Osteocyte (in vitro differentiated cells): ENCODE data around the gene HPS1. TPM values are rescaled to one million over a fixed set of nuclear protein-coding genes. Genes with fewer than 3 reads are reported as not detected.
A peak's percentile ranks its signal among the peaks of the same experiment; 100 is the strongest.

Experiments used
- DNase-seq: peaks from one replicate; pipeline ENCODE4 v3.0.0; 2021; ENCODE audit warnings: mixed read lengths; ENCODE audit not compliant: unreplicated experiment; ENCODE audit errors: extremely low spot score
- H3K27ac Mint-ChIP-seq: one replicate; pipeline ENCODE4 v1.8.0; 2021; ENCODE audit warnings: mild to moderate bottlenecking, mixed read lengths; ENCODE audit not compliant: unreplicated experiment
- H3K27me3 Mint-ChIP-seq: one replicate; pipeline ENCODE4 v1.8.0; 2021; ENCODE audit warnings: mixed read lengths; ENCODE audit not compliant: unreplicated experiment
- H3K36me3 Mint-ChIP-seq: one replicate; pipeline ENCODE4 v1.8.0; 2021; ENCODE audit warnings: mixed read lengths; ENCODE audit not compliant: unreplicated experiment
- H3K4me1 Mint-ChIP-seq: one replicate; pipeline ENCODE4 v1.8.0; 2021; ENCODE audit warnings: mixed read lengths; ENCODE audit not compliant: unreplicated experiment
- H3K4me3 Mint-ChIP-seq: one replicate; pipeline ENCODE4 v1.8.0; 2021; ENCODE audit warnings: mild to moderate bottlenecking, moderate library complexity, mixed read lengths; ENCODE audit not compliant: unreplicated experiment
- H3K9me3 Mint-ChIP-seq: one replicate; pipeline ENCODE4 v1.8.0; 2021; ENCODE audit warnings: mixed read lengths; ENCODE audit not compliant: unreplicated experiment
- long read RNA-seq: library from polyadenylated mRNA; unstranded; transcript quantifications from one replicate; pipeline ENCODE4 v2.0.0, GENCODE V29; 2021
- total RNA-seq: library from RNA; stranded (reverse); gene quantifications from 2 replicates; pipeline ENCODE4 v1.2.1, GENCODE V29; 2021
- TF ChIP-seq, protein P1 (sequence below): fragments of 200-600 bp; sonication (generic); IDR thresholded peaks from 2 replicates; pipeline ENCODE4 v1.5.0; 2021; ENCODE audit warnings: antibody characterized with exemption, mild to moderate bottlenecking, moderate library complexity

HPS1 gene
- 61.9 and 67.1 TPM in 2 replicates for total RNA-seq
- long read RNA-seq, transcript HPS1-207 (4 exons, 922 nt) = minor isoform, 9 of 95 reads
- long read RNA-seq, transcript HPS1-201 (20 exons, 3,703 nt) = major isoform, 22 of 95 reads
- long read RNA-seq, partial matches to known transcripts = 35 of 95 reads
- long read RNA-seq, other reads (novel, unspliced or antisense) = 24 of 95 reads

DNA sequence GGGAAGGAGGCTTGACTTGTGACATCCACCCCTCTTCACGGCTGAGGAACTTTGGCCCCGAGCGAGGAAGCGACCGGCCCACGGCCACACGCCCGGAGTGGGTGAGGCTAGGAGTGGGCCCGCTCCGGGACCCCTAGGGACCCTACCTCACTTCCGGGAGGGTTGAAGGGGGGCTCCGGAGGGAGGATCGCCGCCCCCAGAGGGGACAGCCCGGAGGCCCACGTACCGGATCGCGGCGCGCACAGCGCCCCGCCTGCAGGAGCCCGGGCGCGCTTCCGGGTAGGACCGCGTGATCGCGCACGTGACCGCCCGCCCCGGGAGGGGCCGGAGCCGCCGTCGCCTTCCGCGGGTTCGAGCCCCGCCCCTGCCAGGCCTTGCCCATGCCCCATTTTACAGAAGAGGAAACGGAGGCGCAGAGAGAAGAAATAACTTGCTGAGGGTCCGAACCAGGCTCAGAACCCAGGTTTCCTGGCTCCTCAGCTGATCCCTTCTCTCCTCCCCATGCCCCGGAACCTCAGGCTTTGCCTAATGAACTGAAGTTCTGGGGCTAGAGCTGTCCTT, at the start of gene HPS1:
Gene HPS1, minus strand, starts transcription at position 275 of the 561 bp plus-strand sequence. CDS start 3,695 bp downstream, outside the sequence.
- Mint-ChIP-seq H3K4me1 (peaks cover 16% of the 10 kb centered on the region), H3K9me3 (no peaks in the 10 kb centered on the region), H3K4me3 (peak within 1 kb of the TSS; percentile 79), H3K36me3 (peaks cover 19% of the 10 kb centered on the region), H3K27ac (peak within 1 kb of the TSS; percentile 86), H3K27me3 (peaks cover 13% of the 10 kb centered on the region)
- DNase-seq = peak; percentile 93
- TF ChIP-seq, protein P1, sequence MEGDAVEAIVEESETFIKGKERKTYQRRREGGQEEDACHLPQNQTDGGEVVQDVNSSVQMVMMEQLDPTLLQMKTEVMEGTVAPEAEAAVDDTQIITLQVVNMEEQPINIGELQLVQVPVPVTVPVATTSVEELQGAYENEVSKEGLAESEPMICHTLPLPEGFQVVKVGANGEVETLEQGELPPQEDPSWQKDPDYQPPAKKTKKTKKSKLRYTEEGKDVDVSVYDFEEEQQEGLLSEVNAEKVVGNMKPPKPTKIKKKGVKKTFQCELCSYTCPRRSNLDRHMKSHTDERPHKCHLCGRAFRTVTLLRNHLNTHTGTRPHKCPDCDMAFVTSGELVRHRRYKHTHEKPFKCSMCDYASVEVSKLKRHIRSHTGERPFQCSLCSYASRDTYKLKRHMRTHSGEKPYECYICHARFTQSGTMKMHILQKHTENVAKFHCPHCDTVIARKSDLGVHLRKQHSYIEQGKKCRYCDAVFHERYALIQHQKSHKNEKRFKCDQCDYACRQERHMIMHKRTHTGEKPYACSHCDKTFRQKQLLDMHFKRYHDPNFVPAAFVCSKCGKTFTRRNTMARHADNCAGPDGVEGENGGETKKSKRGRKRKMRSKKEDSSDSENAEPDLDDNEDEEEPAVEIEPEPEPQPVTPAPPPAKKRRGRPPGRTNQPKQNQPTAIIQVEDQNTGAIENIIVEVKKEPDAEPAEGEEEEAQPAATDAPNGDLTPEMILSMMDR = peak; percentile 16

DNA sequence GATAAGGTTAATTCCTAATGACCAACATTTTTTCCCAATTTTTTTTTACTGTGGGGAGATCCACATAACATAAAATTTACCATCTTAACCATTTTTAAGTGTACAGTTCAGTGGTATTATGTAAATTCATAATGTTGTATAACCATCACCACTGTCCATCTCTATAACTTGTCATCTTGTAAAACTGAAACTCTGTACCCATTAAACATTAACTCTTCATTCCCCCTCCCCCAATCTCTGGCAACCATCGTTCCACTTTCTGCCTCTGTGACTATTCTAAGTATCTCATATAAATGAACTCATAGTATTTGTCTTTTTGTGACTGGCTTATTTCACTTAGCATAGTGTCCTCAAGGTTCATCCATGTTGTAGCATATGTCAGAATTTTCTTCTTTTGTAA, 46.0 kb upstream of the HPS1 start:
- H3K27me3 Mint-ChIP-seq = peaks cover 11% of the 10 kb centered on the region
- H3K4me3 Mint-ChIP-seq = no peak overlapping the region
- no peaks in the 10 kb centered on the region for H3K4me1 Mint-ChIP-seq
- TF ChIP-seq, protein P1 = no peak
- peaks cover 13% of the 10 kb centered on the region for H3K9me3 Mint-ChIP-seq
- no peaks in the 10 kb centered on the region for H3K36me3 Mint-ChIP-seq
- no peak for DNase-seq
- H3K27ac Mint-ChIP-seq = no peak overlapping the region

DNA sequence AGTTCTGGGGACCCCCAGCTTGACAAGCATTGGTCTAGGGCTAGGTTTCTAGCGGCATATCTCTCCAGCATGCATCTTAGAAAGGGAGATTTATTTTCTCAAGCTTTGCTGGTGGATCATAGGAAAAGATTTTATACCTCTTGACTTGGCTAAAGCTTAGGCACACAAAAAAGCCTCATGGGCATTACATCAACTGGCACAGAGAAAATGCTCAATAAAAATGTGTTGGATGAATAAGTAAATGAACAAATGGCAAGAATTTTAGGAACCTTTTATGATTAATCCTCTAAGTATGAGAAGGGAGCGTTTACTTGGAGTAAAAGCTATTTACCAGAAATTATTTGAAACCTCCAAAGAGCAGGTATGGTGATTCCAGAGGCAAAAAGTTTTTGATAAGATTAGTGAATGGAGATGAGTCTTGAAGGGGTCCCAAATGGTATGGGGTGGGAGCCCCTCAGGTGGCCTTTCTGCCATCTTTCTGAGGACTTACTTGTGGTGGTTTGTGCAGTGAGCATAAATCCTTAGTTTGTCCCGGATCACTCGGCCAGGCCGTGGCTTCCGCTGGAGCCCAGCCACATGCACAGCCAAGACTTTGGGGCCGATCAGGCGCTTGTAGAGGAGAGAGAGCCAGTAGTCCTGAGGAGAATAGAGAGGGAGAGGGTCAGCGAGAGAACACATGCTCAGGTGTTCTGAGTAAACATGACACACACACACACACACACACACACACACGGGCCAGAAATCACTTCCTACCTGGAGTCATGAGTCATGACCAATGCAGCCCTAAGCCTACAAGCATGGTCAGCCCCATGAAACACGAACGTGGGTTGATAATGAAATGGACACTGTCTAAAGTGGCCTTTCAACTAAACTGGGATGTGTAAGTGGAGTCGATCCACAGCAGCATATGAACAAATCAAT, 43.1 kb upstream of the HPS1 start:
- H3K27me3 Mint-ChIP-seq = peaks cover 8% of the 10 kb centered on the region
- no peak overlapping the region for H3K4me3 Mint-ChIP-seq
- TF ChIP-seq, protein P1 = no peak
- peaks cover under 1% of the 10 kb centered on the region for H3K9me3 Mint-ChIP-seq
- no peaks in the 10 kb centered on the region for H3K36me3 Mint-ChIP-seq
- H3K4me1 Mint-ChIP-seq = no peaks in the 10 kb centered on the region
- no peak overlapping the region for H3K27ac Mint-ChIP-seq
- DNase-seq = no peak

DNA sequence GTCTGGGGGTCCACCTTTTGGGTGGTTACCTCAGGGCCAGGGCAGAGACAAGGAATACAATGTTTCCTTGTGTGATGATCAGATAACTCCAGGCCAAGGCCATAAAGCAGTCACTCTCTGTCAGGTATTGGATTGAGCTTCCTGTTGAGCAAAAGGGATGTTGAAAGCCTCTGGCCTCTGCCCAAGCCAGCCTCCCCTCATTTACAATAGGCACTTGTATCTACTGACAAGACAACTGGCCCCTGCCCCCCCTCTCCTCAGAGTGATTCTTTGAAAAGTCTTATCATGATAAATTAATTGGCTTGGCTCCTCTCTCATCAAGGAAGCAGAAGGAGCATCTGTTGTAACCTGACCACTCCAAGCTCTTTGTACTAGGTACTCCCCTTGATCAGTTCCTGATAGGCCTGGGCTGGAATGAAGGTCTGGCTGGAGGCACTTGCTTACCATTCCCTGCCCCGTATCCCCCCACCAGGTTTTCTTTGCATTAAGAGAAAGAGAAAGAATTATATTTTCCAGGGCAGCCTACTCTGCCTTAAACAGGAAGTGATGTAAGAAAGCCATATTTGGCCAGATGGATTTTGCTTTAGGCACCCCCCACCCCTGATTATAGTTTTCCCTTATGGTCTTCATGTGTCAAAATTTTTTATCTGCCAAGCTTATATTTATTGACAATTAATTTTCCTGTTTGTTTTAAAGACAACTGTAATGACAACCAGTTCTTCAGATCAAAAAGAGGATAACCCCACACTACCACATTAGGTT, 42.1 kb upstream of the HPS1 start:
- TF ChIP-seq, protein P1 = no peak
- peaks cover 5% of the 10 kb centered on the region for H3K27me3 Mint-ChIP-seq
- H3K9me3 Mint-ChIP-seq = no peaks in the 10 kb centered on the region
- no peak overlapping the region for H3K27ac Mint-ChIP-seq
- no peaks in the 10 kb centered on the region for H3K4me1 Mint-ChIP-seq
- no peak overlapping the region for H3K4me3 Mint-ChIP-seq
- H3K36me3 Mint-ChIP-seq = no peaks in the 10 kb centered on the region
- no peak for DNase-seq
